ENCODE results near the gene DES.
"Not testable (repeated sequence)": the region's sequence is repeated elsewhere in the genome, so short reads cannot be mapped to it uniquely, and the experiment has no call there.

Gene DES

DNA sequence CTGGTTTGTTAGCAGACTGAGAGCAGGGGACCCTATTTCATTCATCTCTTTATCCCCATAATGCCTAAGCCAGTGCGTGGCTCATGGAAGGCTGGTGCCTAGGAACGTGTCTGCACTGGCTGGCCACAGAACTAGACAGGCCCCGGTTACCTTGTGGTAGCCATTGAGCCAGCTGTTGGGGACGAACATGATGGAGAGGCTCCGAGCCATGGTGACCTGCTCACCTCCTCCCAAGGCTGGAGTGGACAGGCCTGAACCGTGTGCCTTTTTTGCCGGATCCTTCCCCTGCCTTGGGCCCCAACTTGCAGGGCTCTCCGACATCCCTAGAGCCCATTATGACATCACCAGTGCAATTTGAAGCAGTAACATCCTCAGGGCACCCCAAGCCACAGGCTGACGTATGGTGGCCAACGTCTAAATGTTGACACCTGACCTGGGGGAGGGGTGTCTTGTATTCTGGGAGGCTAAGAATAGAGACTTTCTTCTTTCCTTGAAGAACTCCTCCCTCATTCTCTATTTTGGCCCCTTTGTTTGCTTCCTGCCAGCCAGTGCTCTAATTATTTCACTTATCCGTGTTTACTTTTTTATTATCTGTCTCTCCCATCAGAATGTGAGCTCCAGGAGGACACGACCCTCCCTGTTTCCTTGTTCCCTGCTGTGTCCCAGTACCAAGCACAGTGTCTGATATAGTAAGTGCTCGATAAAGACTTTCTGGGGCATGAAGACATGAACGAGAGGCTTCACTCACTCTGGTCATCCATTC, 18.3 kb upstream of the DES start:
- no peak for DNase-seq (ENCODE audit: low read depth)

DNA sequence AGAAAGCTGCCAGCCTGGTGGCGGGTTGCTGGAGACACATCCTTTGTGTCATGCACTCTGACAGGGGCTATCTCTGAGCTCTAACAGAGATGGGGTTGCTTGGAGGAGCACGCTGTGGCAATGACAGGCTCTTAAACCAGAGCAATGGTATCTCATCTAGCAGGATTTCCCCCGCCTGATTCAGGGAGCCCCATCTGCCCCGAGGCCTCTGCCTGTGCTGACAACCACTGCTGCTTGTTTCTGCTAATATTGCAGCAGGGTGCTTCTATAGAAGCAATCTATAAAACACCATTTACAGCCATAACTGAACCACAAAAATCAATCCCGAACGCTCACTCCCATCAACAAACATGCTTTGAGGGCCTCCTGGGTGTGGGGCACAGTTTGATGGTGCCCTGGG, 17.6 kb upstream of the DES start:
- DNase-seq (ENCODE audit: low read depth) = no peak

DNA sequence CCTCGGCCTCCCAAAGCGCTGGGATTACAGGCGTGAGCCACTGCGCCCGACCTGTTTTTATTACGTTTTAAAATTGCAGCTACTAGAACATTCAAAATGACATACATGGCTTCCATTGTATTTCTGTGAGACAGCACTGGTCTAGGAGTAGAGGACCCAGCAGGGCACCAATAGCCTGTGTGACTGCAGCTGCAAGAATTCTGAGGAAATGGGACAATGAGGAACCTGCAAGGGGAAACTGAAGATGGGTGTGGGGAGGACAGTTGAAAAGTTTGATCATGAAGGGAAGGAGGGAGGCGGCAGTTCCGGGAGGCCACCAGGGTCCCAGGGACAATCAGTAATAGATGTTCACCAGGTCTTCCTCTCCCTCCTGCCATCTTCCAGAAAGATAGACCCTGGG, 16.6 kb upstream of the DES start:
- DNase-seq (ENCODE audit: low read depth) = no peak

DNA sequence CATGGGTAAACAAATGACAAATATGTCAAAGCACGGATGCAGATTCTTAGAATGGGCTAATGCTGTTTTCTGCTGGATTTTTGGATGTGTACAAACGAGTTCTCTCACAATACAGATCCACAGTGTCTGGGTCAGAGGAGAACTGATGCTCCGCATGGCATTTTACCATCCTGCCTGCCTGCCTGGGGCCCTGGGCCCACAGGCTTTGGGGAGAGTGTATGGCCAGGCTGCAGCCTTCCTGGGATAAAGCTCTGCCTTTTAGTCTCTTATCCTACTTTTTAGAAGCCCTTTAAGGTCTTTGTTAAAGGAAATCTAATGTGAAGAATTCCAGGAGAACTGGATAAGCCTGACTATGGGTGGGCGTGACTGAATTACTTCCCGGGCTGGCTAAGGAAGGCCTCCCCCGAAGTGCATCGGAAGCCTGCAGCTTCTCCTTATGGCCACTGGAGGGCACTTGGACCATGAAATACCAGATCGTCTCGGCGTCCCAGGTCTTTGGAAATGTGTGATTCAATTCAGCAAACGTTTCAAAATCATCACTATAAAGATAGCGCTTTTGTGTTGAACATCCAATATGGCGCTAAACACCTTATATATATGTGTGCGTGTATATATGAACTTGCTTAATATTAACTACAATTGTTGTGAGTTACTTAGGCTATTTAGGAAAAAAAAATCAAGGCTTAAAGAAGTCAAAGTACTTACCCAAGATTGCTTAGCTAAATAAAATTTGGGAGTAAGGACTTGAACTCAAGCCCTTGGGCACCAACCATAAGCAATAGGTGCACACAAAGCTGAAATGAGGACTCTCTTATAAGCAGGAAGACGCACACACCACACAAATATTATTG, 15.3 kb upstream of the DES start:
- DNase-seq (ENCODE audit: low read depth) = peak; percentile 36

DNA sequence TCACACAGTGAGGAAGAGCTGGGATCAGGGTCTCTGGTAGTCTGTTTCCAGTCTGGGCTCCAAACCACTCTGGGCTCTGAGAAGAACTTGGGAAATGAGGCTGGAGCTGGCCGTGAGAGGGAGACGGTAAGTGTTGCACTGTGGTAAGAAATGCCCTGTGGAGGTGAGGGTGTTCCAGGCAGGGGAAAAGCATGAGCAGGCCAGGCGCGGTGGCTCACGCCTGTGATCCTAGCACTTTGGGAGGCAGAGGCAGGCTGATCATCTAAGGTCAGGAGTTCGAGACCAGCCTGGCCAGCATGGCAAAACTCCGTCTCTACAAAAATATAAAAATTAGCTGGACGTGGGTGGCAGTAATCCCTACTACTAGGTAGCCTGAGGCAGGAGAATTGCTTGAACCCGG, 14.3 kb upstream of the DES start:
- no peak for DNase-seq (ENCODE audit: low read depth)

DNA sequence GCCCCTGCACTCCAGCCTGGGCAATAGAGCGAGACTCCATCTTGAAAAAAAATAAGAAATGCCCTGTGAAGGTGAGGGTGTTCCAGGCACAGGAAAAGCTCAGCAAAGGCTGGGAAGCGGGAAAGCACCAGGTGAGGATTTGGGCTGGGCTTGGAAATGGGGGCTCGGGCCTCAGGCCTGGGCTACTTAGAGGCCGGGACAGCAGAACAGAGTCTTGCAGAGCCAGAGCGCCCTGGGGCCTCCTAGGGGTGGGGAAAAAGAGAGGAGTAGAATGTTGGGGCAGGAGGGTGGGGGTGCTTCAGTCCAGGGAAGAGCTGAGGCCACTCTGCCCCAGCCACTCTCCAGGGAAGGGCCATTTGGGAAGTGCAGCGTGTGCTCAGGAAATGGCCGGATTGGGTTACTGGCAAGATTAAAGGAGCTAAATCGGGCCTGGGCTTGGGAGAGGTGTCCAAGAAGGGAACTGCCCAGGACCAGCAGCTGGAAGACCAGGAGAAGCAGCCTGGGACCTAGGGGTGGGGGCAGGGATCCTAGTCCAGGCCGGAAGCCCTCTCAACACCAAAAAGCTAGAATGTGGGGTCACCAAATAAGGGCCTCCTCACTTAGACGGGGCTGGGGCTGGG, 13.8 kb upstream of the DES start:
- DNase-seq (ENCODE audit: low read depth) = no peak

DNA sequence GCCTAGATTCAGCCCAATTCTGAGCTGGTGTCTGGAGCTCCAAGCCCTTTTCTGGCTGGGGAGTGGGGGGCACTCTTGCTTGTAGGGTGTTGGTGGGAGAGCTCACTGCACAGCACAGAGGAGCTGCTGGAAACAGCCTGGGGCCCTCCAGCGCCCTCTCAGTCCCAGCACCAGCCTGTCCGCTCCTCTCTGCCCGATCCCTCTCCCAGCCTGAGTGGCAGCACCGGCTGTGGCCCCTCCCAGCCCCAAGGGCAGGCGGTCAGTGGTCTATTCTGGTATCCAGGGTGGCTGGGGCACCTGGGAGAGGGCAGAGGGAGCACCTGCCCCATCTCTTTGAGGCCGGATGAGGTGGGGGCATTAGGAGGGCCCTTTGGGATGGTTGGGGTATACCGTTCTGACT, 13.2 kb upstream of the DES start:
- DNase-seq (ENCODE audit: low read depth) = no peak

DNA sequence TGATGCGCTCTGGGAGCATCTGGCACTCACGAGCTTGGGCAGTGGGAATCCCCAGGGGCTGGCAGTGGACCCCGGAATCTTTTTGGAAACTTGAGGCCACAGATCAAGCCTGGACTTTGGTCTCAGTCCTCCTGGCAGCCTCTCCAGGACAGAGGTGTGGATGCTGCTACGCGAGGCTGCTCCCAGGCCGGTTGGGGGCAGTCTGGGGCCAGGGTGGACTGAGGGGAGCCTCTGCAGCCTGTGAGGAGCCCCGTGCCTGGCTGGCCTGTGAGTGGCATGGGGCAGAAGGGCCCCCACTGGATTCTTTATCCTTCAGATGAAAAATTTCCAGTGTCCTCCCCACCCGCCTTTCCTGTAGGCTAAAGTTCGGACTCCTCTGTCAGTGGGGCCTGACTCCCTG, 12.7 kb upstream of the DES start:
- no peak for DNase-seq (ENCODE audit: low read depth)

DNA sequence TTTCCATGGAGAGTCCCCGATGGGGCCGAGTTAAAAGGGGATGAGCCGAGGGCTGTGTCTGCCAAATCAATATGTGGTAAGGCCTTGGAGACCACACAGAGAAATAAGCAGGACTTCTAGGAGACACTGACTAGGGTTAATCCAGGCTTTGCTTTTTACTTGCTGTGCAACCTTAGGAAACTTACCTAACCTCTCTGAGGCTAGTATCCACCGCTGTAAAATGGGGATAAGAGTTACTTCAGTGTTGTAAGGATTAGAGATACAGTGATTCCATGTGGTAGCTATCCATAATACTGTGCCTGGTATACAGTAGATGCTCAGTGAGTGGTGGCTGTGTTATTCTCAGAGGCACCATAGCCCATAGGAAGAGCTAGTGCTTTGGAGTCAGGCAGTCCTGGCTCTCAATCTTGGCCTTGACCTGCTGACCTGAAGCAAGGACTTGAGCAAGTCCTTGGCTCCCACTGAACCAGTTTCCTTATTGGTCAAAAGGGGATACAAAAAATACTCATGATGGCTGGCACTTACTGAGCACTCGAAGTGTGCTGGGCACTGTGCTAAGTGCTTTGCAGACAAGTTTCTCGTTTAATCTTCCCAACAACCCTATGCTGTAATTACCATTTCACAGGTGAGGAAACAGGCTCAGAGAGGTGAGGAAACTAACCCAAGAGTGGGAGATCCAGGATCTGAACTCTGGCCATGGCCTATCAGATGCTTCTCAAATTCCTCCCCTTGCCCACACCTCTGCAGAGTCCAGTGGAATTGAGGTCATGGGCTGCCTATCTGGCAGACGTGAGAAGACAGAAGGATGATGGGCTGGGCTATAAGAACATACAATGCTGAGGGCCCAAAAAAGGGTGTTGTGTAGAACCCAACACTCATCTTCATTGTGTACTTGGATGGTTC, 12.0 kb upstream of the DES start:
- DNase-seq (ENCODE audit: low read depth) = no peak

DNA sequence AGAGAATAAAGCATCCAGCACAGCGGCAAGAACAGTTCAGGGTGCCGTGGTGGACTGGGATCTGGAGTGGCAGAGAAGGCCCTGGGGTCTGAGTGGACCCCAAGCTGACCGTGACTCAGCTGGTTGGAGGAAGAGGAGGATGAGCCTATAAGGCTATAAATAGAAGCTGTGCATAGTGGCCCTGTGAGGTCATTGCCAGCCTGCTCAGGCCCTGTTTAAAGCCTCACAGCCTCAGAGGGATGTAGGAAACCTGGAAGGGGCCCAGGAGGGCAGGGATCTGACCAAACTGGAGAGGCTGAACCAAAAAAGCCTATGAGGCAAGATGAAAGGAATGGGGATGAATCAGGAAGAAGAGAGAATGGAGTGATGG, 11.3 kb upstream of the DES start:
- no peak for DNase-seq (ENCODE audit: low read depth)

DNA sequence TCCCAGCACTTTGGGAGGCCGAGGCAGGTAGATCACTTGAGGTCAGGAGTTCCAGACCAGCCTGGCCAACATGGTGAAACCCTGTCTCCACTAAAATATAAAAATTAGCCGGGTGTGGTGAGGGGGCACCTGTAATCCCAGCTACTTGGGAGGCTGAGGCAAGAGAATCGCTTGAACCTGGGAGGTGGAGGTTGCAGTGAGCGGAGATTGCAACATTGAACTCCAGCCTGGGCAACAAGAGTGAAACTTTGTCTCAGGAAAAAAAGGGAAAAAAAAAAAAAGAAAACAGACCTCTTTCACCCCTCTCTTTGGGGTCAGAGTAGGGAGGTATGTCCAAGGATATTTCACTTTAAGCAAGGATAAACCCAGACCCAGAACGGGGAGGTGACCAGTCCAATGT, 10.8 kb upstream of the DES start:
- not testable (repeated sequence) for DNase-seq (ENCODE audit: low read depth)

DNA sequence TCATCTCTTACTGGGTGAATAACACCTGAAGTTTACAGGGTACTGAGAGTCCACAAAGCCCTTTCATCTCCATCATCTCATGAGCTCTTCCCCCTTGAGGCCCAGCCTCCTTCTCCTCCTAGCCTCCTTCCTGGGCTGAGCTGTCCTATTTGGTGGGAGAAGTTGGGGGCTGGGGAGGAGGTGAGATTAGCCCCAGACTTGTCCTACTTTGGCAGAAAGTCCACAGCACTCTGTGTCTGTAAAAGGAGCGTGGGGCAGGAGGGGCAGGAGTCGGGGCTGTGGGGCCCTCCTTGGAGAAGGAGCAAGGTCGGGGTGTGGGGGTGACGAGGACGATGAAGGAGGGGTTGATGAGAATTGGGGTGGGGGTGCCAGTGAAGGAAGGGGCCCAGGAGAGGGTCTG, 10.0 kb upstream of the DES start:
- DNase-seq (ENCODE audit: low read depth) = no peak

DNA sequence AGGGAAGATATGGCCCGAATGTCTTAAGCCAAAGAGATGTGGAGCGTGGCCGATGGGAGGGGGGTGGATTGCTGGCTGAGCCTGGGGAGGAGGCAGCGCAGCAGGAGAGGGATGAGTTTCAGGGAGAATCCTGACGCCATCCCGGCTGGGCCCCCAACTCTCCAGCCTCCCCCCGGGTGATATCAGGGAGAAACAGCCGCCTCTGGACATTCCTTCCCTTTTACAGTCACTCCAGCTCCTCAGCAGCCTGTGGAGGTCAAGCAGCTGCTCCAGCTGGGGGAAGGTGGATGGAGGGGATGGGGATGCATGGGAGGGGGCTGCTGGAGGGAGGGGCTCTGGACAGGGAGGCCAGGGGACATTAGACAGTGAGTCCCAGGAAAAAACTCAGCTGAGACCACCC, 9.5 kb upstream of the DES start:
- no peak for DNase-seq (ENCODE audit: low read depth)

DNA sequence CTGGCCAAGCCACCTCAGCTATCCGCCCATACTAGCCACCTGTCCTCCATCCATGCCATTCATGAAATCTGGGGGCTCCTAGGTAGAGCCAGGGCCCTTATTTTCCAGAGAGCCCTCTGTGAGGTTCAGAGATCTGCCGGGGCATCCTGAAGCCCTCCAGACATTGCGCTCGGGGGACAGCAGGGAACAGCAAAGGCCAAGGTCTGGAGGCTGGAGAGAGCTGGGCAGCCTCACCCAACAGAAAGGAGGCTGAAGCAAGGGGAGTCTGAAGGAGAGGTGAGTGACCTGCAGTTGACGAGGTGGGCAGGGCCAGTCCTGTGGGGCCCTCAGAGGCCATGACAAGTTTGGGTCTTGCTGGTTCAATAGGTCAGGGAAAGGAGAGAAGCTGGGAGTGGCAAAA, 8.6 kb upstream of the DES start:
- DNase-seq (ENCODE audit: low read depth) = no peak

DNA sequence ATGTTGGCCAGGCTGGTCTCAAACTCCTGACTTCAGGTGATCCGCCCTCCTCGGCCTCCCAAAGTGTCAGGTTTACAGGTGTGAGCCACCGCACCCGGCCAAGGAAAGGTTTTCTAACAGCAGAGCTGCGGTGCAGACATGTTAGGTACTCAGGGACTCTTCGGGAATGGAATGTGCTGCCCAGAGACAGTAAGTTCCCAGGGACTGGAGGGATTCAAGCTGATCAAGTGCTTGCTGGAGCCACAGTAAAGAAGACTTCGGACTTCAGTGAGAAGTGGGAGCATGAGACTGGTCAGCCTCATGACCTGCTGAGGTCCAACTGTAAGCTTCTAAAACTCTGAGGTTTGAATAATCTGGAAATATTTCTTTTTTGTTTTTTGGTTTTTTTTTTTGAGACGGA, 7.8 kb upstream of the DES start:
- no peak for DNase-seq (ENCODE audit: low read depth)

DNA sequence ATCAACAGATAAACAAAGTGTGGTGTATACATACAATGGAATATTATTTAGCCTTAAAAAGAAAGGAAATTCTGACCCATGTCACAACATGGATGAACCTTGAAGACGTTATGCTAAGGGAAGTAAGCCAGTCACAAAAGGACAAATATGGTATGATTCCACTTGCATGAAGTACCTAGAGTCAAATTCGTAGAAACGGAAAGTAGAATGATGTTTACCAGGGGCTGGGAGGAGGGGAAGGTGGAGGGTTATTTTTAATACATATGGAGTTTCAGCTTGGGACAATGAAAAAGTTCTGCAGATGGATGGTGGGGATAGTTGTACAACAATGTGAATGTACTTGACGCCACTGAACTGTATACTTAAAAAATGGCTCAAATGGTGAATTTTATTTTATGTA, 3.3 kb upstream of the DES start:
- DNase-seq (ENCODE audit: low read depth) = no peak

DNA sequence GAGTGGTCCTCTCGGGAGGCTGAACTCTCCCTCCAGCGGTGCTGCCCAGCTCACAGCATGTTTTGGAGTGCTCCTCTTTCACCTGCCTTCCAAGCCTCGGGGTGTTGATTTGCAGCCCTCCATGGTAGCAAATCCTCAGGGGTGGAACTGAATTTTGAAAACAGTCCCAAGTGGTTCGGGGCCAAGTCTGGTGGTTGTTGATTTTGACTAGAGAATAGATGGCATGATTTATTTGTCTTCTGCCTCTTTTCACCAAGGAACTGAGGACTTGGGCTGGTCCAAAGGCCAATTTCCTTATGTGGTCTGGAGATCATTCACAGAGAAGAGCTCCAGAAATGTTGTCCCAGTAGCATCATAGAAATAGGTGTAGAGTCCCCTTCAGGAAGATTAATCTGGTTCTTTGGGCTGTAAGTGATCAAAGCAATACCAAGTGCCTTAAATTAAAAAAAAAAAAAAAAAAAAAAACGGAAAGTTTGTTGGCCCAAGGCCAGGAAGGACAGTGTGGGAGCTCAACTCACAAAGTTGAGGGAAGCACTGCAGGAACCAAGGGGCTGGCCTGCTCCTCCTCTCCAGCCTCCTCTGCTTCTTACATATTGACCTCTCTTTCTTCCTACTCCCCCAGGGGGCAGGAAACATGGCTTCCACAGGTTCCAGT, 2.5 kb upstream of the DES start:
- DNase-seq (ENCODE audit: low read depth) = no peak

DNA sequence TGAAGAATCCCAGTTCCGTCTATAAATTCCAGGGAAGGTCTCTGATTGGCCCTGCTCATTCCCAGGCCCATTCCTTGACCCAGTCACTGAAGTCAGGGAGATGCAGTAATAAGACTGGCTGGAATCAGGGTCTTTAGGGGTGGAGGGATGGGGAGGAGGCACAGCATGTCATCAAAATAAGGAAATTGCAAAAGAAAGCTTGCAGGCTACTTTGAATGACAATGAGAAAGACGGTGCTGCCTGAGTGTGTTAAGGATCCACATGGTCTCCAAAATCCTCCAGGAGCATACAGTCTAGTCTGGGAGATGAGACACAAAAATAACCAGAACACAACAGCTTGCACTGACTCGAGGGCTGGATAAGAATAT, 2.0 kb upstream of the DES start:
- DNase-seq (ENCODE audit: low read depth) = no peak

DNA sequence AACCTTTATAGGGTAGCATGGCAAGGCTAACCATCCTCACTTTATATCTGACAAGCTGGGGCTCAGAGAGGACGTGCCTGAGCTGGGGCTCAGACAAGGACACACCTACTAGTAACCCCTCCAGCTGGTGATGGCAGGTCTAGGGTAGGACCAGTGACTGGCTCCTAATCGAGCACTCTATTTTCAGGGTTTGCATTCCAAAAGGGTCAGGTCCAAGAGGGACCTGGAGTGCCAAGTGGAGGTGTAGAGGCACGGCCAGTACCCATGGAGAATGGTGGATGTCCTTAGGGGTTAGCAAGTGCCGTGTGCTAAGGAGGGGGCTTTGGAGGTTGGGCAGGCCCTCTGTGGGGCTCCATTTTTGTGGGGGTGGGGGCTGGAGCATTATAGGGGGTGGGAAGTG, 1.2 kb upstream of the DES start:
- DNase-seq (ENCODE audit: low read depth) = no peak

DNA sequence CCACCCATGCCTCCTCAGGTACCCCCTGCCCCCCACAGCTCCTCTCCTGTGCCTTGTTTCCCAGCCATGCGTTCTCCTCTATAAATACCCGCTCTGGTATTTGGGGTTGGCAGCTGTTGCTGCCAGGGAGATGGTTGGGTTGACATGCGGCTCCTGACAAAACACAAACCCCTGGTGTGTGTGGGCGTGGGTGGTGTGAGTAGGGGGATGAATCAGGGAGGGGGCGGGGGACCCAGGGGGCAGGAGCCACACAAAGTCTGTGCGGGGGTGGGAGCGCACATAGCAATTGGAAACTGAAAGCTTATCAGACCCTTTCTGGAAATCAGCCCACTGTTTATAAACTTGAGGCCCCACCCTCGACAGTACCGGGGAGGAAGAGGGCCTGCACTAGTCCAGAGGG, 803 bp upstream of the DES start:
- DNase-seq (ENCODE audit: low read depth) = no peak

DNA sequence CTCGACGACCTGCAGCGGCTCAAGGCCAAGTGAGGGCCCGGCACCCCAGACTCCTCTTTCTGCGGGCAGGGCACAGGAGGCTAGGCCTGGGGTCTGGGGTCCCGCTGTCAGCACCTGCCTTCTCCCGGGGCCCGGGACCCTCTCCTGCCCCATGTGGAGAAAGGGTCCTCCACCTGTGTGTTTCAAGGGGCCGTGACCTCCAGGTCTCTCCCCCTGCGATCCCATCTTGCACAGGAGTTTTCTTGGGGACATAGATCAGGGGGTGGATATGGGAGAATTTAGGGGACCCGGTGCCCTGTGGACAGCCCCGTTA, 791 bp downstream of the DES start:
- DNase-seq (ENCODE audit: low read depth) = no peak
